GM18520 (cell line): Measurements from ENCODE around the gene RND1.
A peak's percentile ranks its signal among the peaks of the same experiment; 100 is the strongest.
"Not testable (repeated sequence)": the region's sequence is repeated elsewhere in the genome, so short reads cannot be mapped to it uniquely, and the experiment has no call there.

ENCODE experiments used
- ATAC-seq: cut with Tn5 transposase; IDR thresholded peaks from one replicate; pipeline ENCODE4 v1.9.1; 2021; ENCODE audit not compliant: unreplicated experiment

RND1 gene

DNA sequence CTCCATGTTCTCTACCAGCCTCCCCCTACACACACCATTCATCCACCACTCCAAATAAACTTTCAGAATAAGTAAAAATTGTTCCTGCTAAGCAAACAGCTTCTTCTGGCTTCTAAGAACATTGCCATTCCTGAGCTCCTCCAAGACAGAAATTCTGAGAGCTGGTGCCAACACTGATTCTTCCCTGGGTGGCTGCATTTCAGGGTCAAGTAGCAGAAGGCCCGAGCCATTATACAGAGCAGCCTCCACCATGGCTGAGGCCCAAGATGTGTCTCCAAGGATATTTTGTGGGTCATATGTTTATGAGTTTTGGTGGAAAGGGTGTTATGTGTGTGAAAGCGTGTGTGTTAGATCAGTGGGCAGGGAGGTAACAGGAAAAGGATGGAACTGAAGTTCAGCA is 3.5 kb upstream of the RND1 start:
- no peak for ATAC-seq

DNA sequence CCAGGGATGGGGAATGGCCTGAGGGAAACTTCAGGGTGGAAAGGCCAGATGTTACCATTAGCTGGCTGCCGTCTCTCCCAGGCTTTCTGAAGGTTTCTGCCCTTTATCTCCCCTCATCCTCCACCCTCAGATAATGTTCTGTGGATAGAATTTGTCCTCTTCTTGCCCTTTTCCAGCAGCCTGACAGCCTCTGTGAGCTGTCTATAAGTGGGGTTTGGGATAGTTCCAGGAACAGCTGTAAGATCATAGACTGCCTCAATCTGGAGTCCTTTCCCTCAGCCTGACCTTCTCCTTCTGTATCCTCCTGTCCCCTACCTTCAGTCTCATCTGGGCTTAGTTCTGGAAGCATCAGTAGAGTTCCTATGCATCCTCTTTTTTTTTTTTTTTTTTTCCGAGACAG is 2.8 kb upstream of the RND1 start:
- ATAC-seq, result no peak

DNA sequence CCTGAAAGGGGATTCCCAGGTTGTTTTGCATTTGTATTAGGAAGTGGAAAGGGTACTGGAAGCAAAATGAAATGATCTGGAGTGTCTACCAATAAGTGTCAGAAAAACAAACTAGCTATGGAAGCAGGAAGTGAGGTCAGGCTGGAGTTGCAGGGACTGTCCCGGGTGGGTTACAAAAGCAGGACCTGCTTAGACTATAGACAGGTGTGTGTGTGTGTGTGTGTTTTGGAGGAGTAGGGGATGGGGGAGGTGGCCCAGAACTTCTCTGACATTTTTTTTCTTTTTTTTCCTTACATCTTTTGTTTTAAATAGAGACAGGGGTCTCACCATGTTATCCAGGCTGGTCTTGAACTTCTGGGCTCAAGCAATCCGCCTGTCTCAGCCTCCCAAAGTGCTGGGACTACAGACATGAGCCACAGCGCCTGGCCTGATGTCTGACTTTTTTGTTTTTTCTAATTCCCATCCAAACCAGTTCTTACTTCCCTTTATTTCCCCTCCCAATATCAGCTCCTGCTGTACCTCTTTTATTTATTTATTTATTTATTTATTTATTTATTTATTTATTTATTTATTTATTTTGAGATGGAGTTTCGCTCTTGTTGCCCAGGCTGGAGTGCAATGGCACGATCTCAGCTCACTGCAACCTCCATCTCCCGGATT is 512 bp upstream of the RND1 start:
- no peak for ATAC-seq

DNA sequence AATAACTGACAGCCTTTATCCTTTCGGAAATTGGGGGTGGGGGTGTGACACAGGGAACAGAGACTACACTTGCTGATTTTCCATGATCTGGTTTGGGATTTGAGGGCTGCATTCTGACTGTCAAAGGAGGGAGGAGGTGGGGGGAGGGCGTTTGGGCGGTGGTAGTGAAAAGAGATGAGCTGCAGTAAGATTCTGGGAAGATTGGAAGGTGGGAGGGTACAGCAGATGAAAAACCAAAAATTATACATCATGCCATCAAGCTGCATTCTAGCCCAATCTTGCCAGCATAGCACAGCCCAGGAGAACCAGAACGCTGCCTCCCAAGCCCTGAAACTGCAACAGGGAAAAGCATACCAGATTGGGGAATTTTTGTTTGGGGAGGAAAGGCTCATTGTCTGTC is 2.4 kb downstream of the RND1 start:
- ATAC-seq, result no peak

DNA sequence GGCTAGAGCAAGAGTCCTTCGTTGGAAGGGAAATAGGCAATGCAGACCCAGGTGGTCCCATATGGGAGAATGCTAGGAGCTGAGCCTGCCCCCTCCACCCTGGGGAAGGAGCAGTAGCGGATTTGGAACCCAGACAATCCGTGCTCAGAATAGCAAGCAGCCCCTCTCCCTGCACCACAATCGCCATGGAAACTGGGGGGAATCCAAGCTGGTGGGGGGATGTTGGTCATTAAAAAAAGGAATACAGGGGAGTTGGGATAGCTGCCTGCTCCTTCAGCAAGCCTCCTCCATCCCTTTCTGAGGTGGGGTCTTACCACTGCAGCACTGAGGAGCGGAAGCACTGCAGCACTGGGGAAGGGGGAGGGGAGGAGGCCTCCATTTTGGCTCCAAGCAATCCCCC is 2.9 kb downstream of the RND1 start:
- ATAC-seq, result no peak

DNA sequence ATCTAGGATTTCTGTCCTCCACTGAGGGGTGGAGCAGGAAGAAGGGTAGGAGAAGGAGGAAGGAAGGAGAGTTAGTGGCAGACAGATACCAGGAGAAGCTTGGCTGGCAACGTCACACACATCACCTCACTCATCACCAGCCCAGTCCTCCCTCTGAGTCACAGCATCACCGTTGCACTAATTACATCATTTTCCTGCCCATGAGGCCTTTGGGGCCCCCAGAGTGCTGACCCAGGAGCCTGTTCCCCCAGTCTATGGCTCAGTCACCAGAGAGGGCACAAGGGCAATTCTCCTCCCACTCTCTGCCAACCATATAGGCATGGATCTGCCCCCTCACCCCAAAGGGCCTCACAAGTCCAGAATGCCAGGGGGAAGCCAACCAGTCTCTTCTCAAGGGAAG is 4.6 kb downstream of the RND1 start:
- ATAC-seq, result no peak

DNA sequence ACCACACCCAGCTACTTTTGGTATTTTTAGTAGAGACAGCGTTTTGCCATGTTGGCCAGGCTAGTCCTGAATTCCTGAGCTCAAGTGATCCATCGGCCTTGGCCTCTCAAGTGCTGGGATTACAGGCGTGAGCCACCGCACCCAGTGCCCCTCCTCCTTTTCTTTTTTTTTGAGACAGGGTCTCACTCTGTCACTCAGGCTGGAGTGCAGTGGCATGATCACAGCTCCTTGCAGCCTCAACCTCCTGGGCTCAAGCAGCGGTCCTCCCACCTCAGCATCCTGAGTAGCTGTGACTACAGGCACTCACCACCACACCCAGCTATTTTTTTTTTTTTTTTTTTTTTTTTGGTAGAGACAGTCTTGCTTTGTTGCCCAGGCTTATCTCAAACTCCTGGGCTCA is 5.4 kb downstream of the RND1 start:
- not testable (repeated sequence) for ATAC-seq

DNA sequence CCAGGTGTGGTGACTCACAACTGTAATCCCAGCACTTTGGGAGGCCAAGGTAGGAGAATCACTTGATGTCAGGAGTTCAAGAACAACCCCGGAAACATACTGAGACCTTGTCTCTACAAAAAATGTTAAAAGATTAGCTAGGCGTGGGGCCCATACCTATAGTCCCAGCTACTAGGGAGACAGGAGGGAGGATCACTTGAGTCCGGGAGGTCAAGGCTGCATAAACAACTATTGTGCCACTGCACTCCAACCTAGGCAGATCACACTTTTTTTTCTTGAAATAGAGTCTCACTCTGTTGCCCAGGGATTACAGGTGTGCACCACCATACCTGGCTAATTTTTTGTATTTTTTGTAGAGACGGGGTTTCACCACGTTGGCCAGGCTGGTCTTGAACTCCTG is 6.1 kb downstream of the RND1 start:
- no peak for ATAC-seq

DNA sequence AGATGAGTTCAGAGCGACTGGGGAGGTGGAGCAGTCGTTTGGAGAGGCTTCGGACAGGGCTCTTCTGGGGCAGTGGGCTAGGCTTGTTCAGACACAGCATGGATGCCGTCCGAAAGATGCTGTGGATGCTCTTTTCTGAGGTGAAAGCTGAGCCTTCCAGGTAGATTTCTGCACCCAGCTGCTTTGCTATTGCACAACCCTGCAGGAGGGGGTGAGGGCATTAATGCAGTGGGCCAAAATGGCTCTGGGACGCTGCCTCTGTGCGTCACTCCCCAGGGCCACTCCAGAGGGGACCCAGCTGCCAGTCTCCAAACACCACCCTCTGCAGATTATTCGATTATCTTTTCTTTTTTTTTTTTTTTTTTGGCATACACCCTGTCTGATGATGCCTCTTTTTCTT is 7.6 kb downstream of the RND1 start:
- ATAC-seq, result no peak

DNA sequence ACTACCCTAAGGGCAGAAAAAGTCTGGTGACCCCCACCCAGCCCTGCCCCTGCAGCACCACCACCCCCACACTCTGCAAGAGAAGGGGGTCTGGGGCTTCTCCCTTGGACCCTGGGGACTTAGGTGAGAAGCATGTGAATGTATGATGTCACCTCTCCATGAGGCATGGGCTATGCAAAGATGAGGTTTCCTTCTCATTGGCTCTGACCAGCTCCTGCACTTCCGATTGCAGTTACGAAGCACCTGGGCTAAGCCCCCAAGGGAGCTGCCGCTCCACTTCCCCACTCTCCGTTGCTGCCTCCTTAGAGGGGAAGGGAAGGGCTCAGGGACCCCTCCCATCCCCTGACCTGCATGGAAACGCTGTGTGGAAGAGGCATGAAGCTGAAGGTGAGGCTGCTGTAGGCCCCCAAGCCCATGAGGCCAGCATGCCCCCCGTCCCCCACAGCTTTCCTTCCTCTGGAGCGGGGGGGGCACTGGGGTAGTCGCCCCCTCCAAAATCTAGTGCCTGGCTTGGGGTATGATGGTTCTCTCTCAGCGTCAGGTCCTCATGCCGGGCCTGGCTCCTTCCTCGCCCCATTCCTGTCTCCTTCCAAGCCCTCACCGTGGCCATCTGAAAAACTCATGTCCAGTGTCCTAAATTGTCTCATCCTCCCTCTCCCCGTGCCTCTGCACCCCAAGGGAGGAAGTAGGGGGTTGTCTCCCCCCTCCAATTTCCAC is 8.2 kb downstream of the RND1 start:
- ATAC-seq, result peak; percentile 42

DNA sequence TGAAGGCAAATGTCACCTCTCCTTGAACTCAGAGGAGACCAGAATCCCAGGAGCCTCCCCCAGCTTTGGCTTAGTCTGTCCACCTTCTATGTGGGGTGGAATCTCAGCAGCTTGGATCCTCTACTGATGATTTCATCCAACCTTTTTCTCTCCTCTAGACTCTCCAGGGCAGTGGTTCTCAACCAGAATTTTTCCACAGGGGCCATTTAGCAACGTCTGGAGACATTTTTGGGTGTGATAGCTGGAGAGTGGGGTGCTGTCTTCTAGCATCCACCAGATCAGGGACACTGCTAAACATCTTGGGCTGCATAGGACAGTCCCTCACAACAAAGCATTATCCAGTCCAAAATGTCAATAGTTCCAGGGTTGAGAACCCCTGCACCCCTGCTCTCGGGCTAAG is 9.3 kb downstream of the RND1 start:
- ATAC-seq, result no peak

DNA sequence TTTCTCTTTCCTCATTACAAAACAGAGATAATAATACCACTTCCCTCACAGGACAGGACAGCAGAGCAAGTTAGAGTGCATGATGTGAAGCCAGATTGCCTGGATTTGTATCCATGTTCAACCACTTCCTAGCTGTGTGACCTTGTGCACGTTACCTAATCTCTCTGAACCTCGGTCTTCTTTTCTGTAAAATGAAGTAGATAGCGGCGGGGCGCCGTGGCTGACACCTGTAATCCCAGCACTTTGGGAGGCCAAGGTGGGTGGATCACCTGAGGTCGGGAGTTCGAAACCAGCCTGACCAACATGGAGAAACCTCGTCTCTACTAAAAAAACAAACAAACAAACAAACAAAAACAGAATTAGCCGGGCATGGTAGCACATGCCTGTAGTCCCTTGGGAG is 10.7 kb downstream of the RND1 start:
- ATAC-seq, result not testable (repeated sequence)

DNA sequence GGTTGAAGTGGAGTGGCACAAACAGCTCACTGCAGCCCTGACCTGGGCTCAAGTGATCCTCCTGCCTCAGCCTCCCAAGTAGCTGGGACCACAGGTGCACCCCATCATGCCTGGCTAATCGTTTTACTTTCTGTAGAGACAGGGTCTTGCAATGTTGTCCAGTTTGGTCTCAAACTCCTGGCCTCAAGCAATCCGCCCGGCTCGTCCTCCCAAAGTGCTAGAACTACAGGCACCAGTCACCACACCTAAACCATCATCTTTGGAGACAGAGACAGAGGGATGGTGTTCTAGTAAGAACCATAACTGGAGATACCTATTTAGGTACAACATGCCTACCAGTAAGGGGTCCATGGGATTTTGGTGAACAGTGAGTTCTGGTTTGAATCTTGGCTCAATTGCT is 11.2 kb downstream of the RND1 start:
- ATAC-seq, result no peak

DNA sequence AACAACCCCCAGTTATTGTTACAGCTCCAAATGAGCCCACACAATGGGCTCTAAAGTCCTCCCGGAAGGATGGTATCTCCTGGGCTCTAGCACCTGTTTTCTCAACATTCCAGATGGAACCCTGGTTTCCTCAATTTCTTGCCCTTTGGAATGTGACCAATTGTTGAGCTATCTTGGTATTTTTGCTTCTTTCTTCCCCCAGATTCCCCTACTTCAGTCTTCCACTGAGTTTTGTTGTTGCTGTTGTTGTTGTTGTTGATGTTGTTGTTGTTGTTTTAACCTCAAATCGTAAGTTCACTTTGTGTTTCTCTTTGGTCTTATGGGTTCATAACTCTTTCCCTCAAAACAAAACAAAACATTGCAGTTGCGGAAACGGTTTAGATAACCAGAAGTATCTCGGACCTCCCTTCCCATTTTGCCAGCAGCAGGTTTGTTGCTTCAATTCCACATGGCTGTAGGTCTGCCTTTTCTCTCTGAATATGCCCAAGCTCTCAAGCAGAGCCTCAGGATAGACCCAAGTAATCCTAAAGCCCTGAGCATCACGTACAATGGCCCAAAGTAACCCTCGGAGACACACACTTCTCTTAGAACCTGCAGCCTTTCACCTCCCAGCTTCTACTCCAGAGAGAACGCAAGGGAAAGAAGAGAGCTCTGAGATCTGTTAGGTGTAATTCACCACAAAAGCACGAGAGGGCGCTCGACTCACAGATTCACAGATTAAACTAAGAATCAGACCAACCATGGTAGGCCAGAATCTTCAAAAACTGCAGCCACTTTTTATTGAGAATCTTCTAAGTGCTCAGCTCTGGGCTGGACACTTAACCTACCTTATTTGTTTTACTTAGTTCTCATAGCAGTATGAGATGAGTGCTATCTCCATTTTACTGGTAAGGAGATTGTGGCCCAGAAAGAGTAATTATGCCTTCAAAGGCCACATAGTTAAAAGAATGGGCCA is 12.7 kb downstream of the RND1 start:
- ATAC-seq, result peak; percentile 27

DNA sequence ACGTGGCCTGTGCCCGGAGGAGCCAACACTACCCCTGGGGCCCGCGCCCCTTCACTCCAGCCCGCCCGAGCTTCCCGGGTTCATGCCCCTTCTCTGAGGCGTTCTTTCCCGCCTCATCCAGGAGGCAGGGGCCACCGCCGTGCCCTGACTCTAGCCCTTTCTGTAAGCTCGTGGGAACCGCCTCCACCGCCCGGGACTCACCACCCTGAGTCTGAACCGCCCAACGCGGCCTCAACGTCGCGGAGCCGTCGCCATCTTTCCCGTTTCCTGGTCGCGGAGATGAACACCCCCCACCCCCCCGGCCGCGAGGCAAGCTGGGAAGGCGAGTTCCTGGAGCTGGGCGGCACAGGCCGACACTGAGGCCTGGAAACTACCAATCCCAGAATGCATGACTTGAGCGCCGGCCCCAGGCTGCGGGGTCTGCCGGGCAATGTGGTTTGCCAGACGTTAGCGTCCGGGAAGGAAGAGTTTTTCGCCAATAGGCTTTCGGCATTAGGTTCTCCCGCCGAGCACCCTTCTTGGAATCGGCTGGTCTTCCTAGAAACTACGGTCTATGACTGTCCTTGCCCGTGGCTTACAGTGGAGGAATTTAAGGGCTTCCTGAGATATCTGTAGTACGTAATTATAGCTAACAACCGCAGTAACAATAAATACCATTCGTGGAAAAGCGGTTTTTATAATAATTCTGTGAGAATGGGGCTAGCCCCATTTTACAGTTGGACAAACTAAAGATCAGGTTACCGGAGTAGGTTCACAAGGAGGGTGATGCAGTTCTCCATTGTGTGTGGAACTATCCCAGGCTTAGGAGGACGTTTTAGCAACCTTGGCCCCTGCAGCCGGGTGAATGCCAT is 13.6 kb downstream of the RND1 start, which contains the start of gene DDX23:
TSS of gene DDX23 (minus strand) at position 281 of the 851 bp plus-strand sequence. CDS start 6,381 bp downstream, outside the sequence.
- ATAC-seq, result peak; percentile 88

DNA sequence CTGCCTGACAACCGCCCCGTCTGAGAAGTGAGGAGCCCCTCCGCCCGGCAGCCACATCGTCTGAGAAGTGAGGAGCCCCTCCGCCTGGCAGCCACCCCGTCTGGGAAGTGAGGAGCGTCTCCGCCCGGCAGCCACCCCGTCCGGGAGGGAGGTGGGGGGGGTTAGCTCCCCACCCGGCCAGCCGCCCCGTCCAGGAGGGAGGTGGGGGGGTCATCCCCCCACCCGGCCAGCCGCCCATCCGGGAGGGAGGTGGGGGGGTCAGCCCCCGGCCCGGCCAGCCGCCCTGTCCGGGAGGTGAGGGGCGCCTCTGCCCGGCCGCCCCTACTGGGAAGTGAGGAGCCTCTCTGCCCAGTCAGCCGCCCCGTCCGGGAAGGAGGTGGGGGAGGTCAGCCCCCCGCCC is 23.6 kb downstream of the RND1 start:
- ATAC-seq, result not testable (repeated sequence)

DNA sequence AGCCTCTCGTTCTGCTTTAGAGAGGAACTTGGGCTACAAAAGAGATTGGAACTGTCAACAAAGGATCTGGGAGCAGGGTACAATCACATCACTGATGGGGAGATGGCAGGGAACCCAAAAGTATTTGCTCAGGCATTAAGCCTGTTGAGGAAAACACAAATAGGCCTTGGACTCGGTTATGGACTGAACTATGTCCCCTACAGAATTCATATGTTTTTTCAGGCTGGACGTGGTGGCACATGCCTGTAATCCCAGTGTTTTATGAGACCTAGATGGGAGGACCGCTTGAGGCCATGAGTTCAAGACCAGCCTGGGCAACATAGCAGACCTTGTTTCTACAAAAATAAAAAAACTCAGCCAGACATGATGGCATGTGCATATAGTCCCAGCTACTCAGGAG is 27.6 kb downstream of the RND1 start:
- no peak for ATAC-seq

DNA sequence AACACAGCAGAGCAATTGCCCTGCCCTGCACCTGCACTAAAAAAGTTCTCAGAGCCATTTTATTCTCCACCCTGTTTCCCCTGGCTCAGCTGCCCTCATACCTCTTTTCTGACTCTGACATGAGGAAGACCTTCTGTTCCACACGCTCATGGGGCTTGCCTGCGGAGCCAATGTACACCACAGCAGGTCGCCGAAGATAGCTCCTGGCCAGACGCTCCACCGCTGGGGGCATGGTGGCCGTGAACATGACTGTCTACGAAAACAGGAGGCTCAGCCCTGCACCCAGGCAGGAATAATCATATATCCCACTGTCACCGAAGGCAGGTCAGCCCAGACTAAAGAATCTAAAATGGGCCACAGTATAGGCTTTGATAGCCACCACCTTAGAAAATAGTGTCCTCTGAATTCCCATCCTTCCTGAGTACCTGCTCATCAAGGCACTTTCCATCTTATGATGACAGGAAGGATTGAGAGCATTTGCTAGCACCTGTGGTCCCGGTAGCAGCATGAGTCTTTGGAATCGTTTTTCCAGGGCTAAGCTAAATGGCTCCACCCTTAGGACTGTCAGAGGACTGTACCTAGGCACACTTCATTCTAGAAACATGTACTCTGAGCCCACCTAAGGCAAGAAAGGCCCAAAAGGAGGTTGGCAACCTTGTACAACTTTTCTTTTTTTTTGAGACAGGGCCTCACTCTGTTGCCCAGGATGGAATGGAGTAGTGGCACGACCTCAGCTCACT is 33.2 kb downstream of the RND1 start:
- no peak for ATAC-seq

DNA sequence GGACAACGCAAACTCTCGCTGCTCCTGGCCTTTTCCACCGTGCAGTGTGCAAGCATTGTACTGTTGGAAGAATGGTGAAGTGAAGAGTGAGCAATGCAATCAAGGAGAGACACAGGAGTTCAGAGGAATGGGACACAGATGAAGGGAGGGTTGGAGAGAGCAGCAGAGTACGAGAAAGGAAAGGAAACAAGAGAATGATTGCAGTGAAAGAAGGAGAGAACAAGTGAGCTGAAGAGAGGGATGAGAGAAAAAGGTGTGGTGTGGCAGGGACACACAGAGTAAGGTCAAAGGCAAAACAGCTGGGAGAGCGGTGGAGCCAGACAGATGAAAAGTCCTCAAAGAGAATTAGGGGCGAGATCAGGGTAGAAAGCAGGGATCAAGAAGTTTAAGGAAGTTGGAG is 34.4 kb downstream of the RND1 start:
- no peak for ATAC-seq
